ENCODE measurements around the gene GPR107.

The GPR107 gene

DNA sequence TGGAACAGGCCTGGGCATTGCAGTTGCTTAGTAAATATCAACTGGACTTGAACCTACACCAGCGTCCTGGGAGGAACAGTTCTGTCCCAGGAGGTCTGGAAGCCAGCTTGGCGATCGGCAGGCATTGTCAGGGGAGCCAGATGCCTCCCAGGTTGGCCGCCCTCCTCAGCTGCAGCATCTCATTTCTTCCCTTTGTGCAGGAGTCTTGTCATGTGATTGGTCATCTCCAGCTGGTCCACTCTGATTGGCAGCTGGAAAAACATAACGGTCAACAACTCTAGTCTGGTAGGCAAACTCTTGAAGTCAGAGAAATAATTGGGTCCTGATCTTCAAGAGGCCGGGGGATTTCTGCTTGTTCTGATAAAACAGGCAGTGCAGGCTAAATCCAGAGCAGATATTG, 88.9 kb downstream of the GPR107 start:
- no peak for TF ChIP-seq CTCF (conservative IDR thresholded peaks at IDR 0.05; ENCODE audit: low read depth, low read length)
- no peak overlapping the region for H3K4me3 ChIP-seq (ENCODE audit: low read length)
- DNase-seq (ENCODE audit: low read depth), result no peak

DNA sequence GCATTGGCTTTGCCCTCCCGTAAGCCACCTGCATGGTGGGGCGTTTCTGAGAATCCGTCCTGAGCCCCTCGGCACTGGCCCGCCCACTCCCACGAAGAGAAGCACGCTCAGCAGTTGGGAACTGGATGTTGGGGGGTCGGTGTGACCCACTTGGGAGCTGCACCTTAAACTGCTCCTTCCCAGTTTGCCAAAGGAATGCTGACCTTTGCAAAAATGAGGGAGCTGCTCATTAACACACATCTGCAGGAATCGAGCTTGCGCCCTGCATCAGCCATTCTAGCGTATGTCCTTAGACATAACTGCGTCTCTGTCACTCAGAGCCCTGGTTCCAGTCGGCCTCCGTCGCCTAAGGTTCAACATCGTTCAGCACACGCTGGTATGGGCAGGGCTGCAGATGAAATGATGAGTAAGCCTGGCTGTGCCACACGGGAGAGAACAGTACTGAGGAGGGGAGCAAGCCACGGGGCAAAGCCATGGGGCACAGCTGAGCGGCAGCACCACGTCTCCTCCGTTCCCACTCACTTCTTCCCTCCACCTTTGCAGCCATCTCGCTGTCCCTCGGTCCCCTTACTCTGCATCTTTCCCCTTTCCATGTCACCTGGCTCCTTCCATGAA, 89.7 kb downstream of the GPR107 start:
- H3K4me3 ChIP-seq (ENCODE audit: low read length), result no peak overlapping the region
- TF ChIP-seq CTCF (conservative IDR thresholded peaks at IDR 0.05; ENCODE audit: low read depth, low read length), result no peak
- DNase-seq (ENCODE audit: low read depth), result no peak

DNA sequence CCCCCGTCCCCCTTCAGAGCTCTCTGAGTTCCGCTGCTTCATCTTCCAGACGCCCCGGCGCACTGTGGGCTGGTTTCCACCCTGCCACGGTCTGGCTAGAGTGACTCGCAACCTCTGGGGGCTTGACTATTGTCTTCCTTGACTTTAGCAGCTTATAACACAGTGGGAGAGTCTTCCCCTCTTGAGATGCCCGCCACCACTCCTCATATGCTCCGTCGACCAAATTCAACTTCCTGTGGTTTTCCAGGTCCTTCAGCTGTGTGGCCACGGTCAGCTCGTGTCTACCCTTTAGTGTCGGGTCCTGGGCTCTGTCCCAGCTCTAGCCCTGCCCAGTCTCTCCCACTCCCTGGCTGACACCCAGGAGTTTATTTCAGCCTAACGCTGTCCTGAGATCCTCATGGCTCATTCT, 90.3 kb downstream of the GPR107 start:
- H3K4me3 ChIP-seq (ENCODE audit: low read length), result no peak overlapping the region
- no peak for DNase-seq (ENCODE audit: low read depth)
- TF ChIP-seq CTCF (conservative IDR thresholded peaks at IDR 0.05; ENCODE audit: low read depth, low read length), result no peak

DNA sequence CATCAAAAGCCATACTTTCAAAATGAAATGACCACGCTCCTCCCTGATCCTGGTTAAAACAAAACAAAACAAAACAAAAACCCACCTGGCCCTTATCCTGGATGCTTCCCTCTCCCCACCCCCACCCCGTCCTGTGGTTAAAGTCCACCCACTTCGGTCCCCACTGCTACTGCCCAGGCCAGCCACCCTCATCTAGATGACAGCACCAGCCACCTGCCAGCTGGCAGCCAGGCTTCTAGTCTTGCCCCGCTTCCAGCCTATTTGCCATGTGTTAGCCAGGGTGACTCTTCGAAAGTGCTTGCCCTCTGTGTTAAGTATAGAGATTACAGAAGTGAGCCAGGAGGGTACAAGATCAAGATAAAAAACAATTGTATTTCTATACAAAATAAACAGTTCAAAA, 91.0 kb downstream of the GPR107 start:
- no peak for TF ChIP-seq CTCF (conservative IDR thresholded peaks at IDR 0.05; ENCODE audit: low read depth, low read length)
- no peak overlapping the region for H3K4me3 ChIP-seq (ENCODE audit: low read length)
- no peak for DNase-seq (ENCODE audit: low read depth)

DNA sequence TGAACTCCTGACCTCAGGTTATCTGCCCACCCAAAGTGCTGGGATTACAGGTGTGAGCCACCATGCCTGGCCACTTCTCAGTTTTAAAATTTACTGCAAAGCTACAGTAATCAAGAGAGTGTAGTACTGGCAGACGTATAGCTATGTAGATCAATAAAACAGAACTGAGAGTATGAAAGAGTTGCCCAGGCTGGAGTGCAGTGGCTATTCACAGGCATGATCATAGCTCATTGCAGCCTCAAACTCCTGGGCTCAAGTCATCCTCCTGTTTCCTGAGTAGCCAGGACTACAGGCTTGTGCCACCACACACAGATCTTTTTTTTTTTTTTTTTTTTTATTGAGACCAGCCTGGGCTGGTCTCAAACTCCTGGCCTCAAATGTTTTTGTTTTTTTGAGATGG, 92.0 kb downstream of the GPR107 start:
- H3K4me3 ChIP-seq (ENCODE audit: low read length), result no peak overlapping the region
- no peak for TF ChIP-seq CTCF (conservative IDR thresholded peaks at IDR 0.05; ENCODE audit: low read depth, low read length)
- DNase-seq (ENCODE audit: low read depth), result no peak

GRCh38 chr9:130147198-130147597, 93.5 kb downstream of the GPR107 start:
- no peak for TF ChIP-seq CTCF (conservative IDR thresholded peaks at IDR 0.05; ENCODE audit: low read depth, low read length)
- no peak for DNase-seq (ENCODE audit: low read depth)

DNA sequence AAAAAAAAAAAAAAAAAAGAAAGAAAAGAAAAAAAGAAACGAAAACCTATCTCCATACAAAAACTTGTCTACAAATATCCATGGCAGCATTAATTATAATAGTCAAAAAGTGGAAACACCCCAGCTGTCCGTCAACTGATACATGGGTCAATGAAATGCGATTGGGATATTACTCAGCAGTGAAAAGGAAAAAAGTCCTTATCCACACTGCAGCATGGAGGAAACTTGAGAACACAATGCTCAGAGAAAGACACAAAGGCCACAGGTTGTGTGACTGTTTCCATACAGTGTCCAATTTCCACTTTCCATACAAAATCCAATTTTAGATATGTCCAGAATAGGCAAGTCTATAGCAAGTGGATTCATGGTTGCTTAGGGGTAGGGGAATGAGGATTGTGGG, 94.2 kb downstream of the GPR107 start:
- no peak for TF ChIP-seq CTCF (conservative IDR thresholded peaks at IDR 0.05; ENCODE audit: low read depth, low read length)
- no peak overlapping the region for H3K4me3 ChIP-seq (ENCODE audit: low read length)
- DNase-seq (ENCODE audit: low read depth), result no peak

More at GRCh38 chr9:130147198-130147597, 93.5 kb downstream of the GPR107 start:
- H3K4me3 ChIP-seq (ENCODE audit: low read length), result no peak overlapping the region

All from retinal pigment epithelial cell (primary cell).